Activated T-cell treated with anti-CD3 and anti-CD28 coated beads, Interleukin-2, amount 50 U/mL, for 72 hours (primary cell): ENCODE results near the gene IVNS1ABP. TPM values are rescaled to one million over a fixed set of nuclear protein-coding genes. Genes with fewer than 3 reads are reported as not detected.

Experiments used
- ATAC-seq, 2 donors: fragments of 150-1000 bp; cut with Tn5 transposase; replicated peaks in 1 of 2; 2 replicates each; pipeline ENCODE4 v1.10.0; 2021; ENCODE audit warnings: moderate library complexity in 2 of 2, mild to moderate bottlenecking in 1 of 2
- DNase-seq, 2 donors: peaks; one replicate each; pipeline ENCODE4 v3.0.0; 2021 to 2022; ENCODE audit warnings: mixed read lengths in 1 of 2
- H3K27ac Mint-ChIP-seq: one replicate; pipeline ENCODE4 v1.8.0; 2022; ENCODE audit warnings: mild to moderate bottlenecking, moderate library complexity, mixed read lengths
- H3K27me3 Mint-ChIP-seq: one replicate; pipeline ENCODE4 v1.8.0; 2022; ENCODE audit warnings: low read depth, mixed read lengths
- H3K36me3 Mint-ChIP-seq, 2 donors: one replicate each; pipeline ENCODE4 v1.8.0; 2022; ENCODE audit warnings: mixed read lengths in 2 of 2, mild to moderate bottlenecking in 1 of 2; ENCODE audit not compliant: insufficient read depth in 2 of 2
- H3K4me1 Mint-ChIP-seq: one replicate; pipeline ENCODE4 v1.8.0; 2022; ENCODE audit warnings: low read depth, mixed read lengths
- H3K4me3 Mint-ChIP-seq, 2 donors: one replicate each; pipeline ENCODE4 v1.8.0; 2022; ENCODE audit warnings: mild to moderate bottlenecking in 2 of 2, mixed read lengths in 2 of 2, moderate library complexity in 2 of 2
- H3K9me3 Mint-ChIP-seq, 2 donors: one replicate each; pipeline ENCODE4 v1.8.0; 2022; ENCODE audit warnings: mixed read lengths in 2 of 2
- total RNA-seq, 2 donors: library from RNA; stranded (reverse); gene quantifications; one replicate each; pipeline ENCODE4 v1.2.3, GENCODE V29; 2022

Gene IVNS1ABP
- total RNA-seq, 2 donors from 2014 or later: 86.2 to 110 TPM

- peaks cover 2 to 4% of the 10 kb centered on the region in 2 donors for H3K9me3 Mint-ChIP-seq
- peak; percentile 75 to 79 for ATAC-seq
- H3K4me3 Mint-ChIP-seq: peak overlapping the region; percentile 6 to 83
- no peaks in the 10 kb centered on the region for H3K27me3 Mint-ChIP-seq
- H3K36me3 Mint-ChIP-seq: peaks cover 2 to 3% of the 10 kb centered on the region in 2 donors
- DNase-seq: no peak
- peaks cover 45% of the 10 kb centered on the region for H3K4me1 Mint-ChIP-seq
- peak overlapping the region; percentile 98 for H3K27ac Mint-ChIP-seq
Observed at GRCh38 chr1:185281245-185281644, 35.8 kb downstream of the IVNS1ABP start.

- Mint-ChIP-seq H3K4me1 (peaks cover 45% of the 10 kb centered on the region), H3K27ac (peak overlapping the region; percentile 98), H3K36me3 (peaks cover 2 to 3% of the 10 kb centered on the region in 2 donors), H3K9me3 (peaks cover 2 to 4% of the 10 kb centered on the region in 2 donors), H3K4me3 (no peak overlapping the region), H3K27me3 (no peaks in the 10 kb centered on the region)
- DNase-seq: no peak
- ATAC-seq: no peak
Observed at GRCh38 chr1:185280589-185280988, 36.5 kb downstream of the IVNS1ABP start.

GRCh38 chr1:185279571-185279970 is 37.5 kb downstream of the IVNS1ABP start:
- Mint-ChIP-seq H3K27ac (peak overlapping the region; percentile 63), H3K36me3 (peaks cover 2 to 3% of the 10 kb centered on the region in 2 donors), H3K4me1 (peaks cover 40% of the 10 kb centered on the region), H3K27me3 (no peaks in the 10 kb centered on the region), H3K4me3 (no peak overlapping the region), H3K9me3 (peaks cover 2 to 4% of the 10 kb centered on the region in 2 donors)
- no peak for DNase-seq
- no peak for ATAC-seq

GRCh38 chr1:185271921-185272320 is 45.1 kb downstream of the IVNS1ABP start:
- no peak overlapping the region for H3K27ac Mint-ChIP-seq
- DNase-seq (no peak), ATAC-seq (no peak)
- no peak overlapping the region for H3K4me3 Mint-ChIP-seq
- no peaks in the 10 kb centered on the region for H3K4me1 Mint-ChIP-seq
- no peaks in the 10 kb centered on the region for H3K9me3 Mint-ChIP-seq
- H3K27me3 Mint-ChIP-seq: no peaks in the 10 kb centered on the region
- H3K36me3 Mint-ChIP-seq: no peaks in the 10 kb centered on the region

- Mint-ChIP-seq H3K4me3 (no peak overlapping the region), H3K9me3 (no peaks in the 10 kb centered on the region), H3K27ac (no peak overlapping the region), H3K36me3 (no peaks in the 10 kb centered on the region), H3K4me1 (no peaks in the 10 kb centered on the region), H3K27me3 (no peaks in the 10 kb centered on the region)
- no peak for DNase-seq
- ATAC-seq: no peak
Observed at GRCh38 chr1:185268352-185268751, 48.7 kb downstream of the IVNS1ABP start.

GRCh38 chr1:185267701-185268100 is 49.3 kb downstream of the IVNS1ABP start:
- Mint-ChIP-seq H3K4me3 (no peak overlapping the region), H3K36me3 (no peaks in the 10 kb centered on the region), H3K9me3 (no peaks in the 10 kb centered on the region), H3K27me3 (no peaks in the 10 kb centered on the region), H3K27ac (no peak overlapping the region), H3K4me1 (no peaks in the 10 kb centered on the region)
- ATAC-seq (no peak), DNase-seq (no peak)

- Mint-ChIP-seq H3K27me3 (no peaks in the 10 kb centered on the region), H3K27ac (no peak overlapping the region), H3K9me3 (no peaks in the 10 kb centered on the region), H3K36me3 (no peaks in the 10 kb centered on the region), H3K4me3 (no peak overlapping the region), H3K4me1 (no peaks in the 10 kb centered on the region)
- no peak for ATAC-seq
- DNase-seq: no peak
Observed at GRCh38 chr1:185267301-185267700, 49.7 kb downstream of the IVNS1ABP start.

GRCh38 chr1:185265314-185265713 is 51.7 kb downstream of the IVNS1ABP start:
- Mint-ChIP-seq H3K27me3 (no peaks in the 10 kb centered on the region), H3K9me3 (peaks cover 0 to 2% of the 10 kb centered on the region in 2 donors), H3K4me3 (no peak overlapping the region), H3K36me3 (no peaks in the 10 kb centered on the region), H3K27ac (no peak overlapping the region), H3K4me1 (no peaks in the 10 kb centered on the region)
- no peak for DNase-seq
- ATAC-seq: no peak

GRCh38 chr1:185263780-185264179 is 53.3 kb downstream of the IVNS1ABP start:
- H3K36me3 Mint-ChIP-seq: no peaks in the 10 kb centered on the region
- no peaks in the 10 kb centered on the region for H3K4me1 Mint-ChIP-seq

GRCh38 chr1:185263292-185263691 is 53.8 kb downstream of the IVNS1ABP start:
- ATAC-seq (no peak), DNase-seq (no peak)
- Mint-ChIP-seq H3K27me3 (no peaks in the 10 kb centered on the region), H3K4me3 (no peak overlapping the region), H3K36me3 (no peaks in the 10 kb centered on the region), H3K9me3 (peaks cover 0 to 2% of the 10 kb centered on the region in 2 donors), H3K4me1 (peaks cover 1% of the 10 kb centered on the region), H3K27ac (no peak overlapping the region)

More at GRCh38 chr1:185263780-185264179, 53.3 kb downstream of the IVNS1ABP start:
- no peak for ATAC-seq
- H3K27ac Mint-ChIP-seq: no peak overlapping the region
- peaks cover 0 to 2% of the 10 kb centered on the region in 2 donors for H3K9me3 Mint-ChIP-seq
- no peak overlapping the region for H3K4me3 Mint-ChIP-seq
- no peak for DNase-seq
- H3K27me3 Mint-ChIP-seq: no peaks in the 10 kb centered on the region

GRCh38 chr1:185262151-185262550 is 54.9 kb downstream of the IVNS1ABP start:
- H3K4me1 Mint-ChIP-seq: peaks cover 10% of the 10 kb centered on the region
- peaks cover 0 to 4% of the 10 kb centered on the region in 2 donors for H3K36me3 Mint-ChIP-seq
- H3K9me3 Mint-ChIP-seq: peaks cover 0 to 2% of the 10 kb centered on the region in 2 donors
- no peaks in the 10 kb centered on the region for H3K27me3 Mint-ChIP-seq
- ATAC-seq (no peak), DNase-seq (no peak)
- H3K27ac Mint-ChIP-seq: no peak overlapping the region
- no peak overlapping the region for H3K4me3 Mint-ChIP-seq

GRCh38 chr1:185260611-185261010 is 56.4 kb downstream of the IVNS1ABP start:
- Mint-ChIP-seq H3K27me3 (no peaks in the 10 kb centered on the region), H3K36me3 (peaks cover 0 to 4% of the 10 kb centered on the region in 2 donors), H3K4me1 (peaks cover 13% of the 10 kb centered on the region), H3K9me3 (peaks cover 0 to 2% of the 10 kb centered on the region in 2 donors), H3K27ac (no peak overlapping the region), H3K4me3 (no peak overlapping the region)
- DNase-seq (no peak), ATAC-seq (no peak)

- no peak for ATAC-seq
- peaks cover 0 to 4% of the 10 kb centered on the region in 2 donors for H3K9me3 Mint-ChIP-seq
- H3K27ac Mint-ChIP-seq: peak overlapping the region; percentile 81
- peaks cover 13% of the 10 kb centered on the region for H3K4me1 Mint-ChIP-seq
- DNase-seq: no peak
- H3K4me3 Mint-ChIP-seq: no peak overlapping the region
- H3K27me3 Mint-ChIP-seq: no peaks in the 10 kb centered on the region
- H3K36me3 Mint-ChIP-seq: peaks cover 2 to 6% of the 10 kb centered on the region in 2 donors
Observed at GRCh38 chr1:185258676-185259075, 58.4 kb downstream of the IVNS1ABP start.

GRCh38 chr1:185257950-185258208 is 59.2 kb downstream of the IVNS1ABP start:
- H3K36me3 Mint-ChIP-seq: peaks cover 2 to 7% of the 10 kb centered on the region in 2 donors
- peak overlapping the region; percentile 70 for H3K27ac Mint-ChIP-seq
- no peaks in the 10 kb centered on the region for H3K27me3 Mint-ChIP-seq
- peaks cover 13% of the 10 kb centered on the region for H3K4me1 Mint-ChIP-seq
- ATAC-seq (no peak), DNase-seq (no peak)
- peak overlapping the region; percentile 57 to 58 for H3K4me3 Mint-ChIP-seq
- H3K9me3 Mint-ChIP-seq: peaks cover 0 to 4% of the 10 kb centered on the region in 2 donors
